ENCODE measurements around the gene PAAF1. TPM values are rescaled to one million over a fixed set of nuclear protein-coding genes. Genes with fewer than 3 reads are reported as not detected.
"Not testable (repeated sequence)": the region's sequence is repeated elsewhere in the genome, so short reads cannot be mapped to it uniquely, and the experiment has no call there.

PAAF1 gene
- total RNA-seq, 4 donors from 2014 or later: 0.37 to 10.5 (median 6.4) TPM

DNA sequence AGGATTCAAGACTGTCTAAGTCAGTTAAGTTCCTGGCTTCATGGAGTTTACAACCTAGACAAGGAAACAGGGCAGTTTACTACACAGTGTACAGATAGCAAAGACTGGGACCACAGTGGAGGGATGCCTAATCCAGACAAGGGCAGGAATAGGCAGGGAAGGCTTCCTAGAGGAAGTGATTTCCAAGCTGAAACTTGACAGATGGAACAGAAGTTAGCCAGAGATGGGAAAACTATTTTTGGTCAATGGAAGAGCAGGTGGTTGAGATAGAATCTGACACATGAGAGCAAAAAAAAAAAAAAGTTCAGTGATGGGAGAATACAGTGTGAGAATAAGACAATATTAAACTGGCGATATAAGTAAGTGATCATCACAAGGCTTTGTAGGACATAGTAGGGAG lies 1.4 kb upstream of the PAAF1 start:
- WGBS, 2 donors (ENCODE audit: low coverage in 1 of 2): 82 to 100% methylated on average over 1 of the region's 1 CpG
- peaks cover 0 to 15% (median 4%) of the 10 kb centered on the region in 4 donors for H3K36me3 ChIP-seq
- intact Hi-C loops (cut with DNase I; ENCODE audit: low total_unique reads): no loop called here
- H3K27me3 ChIP-seq: no peaks in the 10 kb centered on the region
- no peak for DNase-seq
- in situ Hi-C loops (cut with MboI; ENCODE audit: low pct_ligation_motif_present in 1 of 4, low pct_unique_long_range_greater_than_20kb in 1 of 4, low sequenced_read_pairs in 3 of 4): no loop called here
- H3K4me1 ChIP-seq: peaks cover 13 to 31% (median 18%) of the 10 kb centered on the region in 4 donors
- H3K27ac ChIP-seq: peak overlapping the region; percentile 84 to 94 (median 88)
- TF ChIP-seq POLR2AphosphoS5 (IDR thresholded peaks at IDR 0.05) (no peak), POLR2A (IDR thresholded peaks at IDR 0.05) (no peak), EP300 (IDR thresholded peaks at IDR 0.05; ENCODE audit: low read depth) (no peak)
- TF ChIP-seq, protein P1, sequence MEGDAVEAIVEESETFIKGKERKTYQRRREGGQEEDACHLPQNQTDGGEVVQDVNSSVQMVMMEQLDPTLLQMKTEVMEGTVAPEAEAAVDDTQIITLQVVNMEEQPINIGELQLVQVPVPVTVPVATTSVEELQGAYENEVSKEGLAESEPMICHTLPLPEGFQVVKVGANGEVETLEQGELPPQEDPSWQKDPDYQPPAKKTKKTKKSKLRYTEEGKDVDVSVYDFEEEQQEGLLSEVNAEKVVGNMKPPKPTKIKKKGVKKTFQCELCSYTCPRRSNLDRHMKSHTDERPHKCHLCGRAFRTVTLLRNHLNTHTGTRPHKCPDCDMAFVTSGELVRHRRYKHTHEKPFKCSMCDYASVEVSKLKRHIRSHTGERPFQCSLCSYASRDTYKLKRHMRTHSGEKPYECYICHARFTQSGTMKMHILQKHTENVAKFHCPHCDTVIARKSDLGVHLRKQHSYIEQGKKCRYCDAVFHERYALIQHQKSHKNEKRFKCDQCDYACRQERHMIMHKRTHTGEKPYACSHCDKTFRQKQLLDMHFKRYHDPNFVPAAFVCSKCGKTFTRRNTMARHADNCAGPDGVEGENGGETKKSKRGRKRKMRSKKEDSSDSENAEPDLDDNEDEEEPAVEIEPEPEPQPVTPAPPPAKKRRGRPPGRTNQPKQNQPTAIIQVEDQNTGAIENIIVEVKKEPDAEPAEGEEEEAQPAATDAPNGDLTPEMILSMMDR (IDR thresholded peaks at IDR 0.05): no peak
- peak overlapping the region in 2 of 4 donors; percentile 67 to 86 for H3K4me3 ChIP-seq
- no peaks in the 10 kb centered on the region for H3K9me3 ChIP-seq

DNA sequence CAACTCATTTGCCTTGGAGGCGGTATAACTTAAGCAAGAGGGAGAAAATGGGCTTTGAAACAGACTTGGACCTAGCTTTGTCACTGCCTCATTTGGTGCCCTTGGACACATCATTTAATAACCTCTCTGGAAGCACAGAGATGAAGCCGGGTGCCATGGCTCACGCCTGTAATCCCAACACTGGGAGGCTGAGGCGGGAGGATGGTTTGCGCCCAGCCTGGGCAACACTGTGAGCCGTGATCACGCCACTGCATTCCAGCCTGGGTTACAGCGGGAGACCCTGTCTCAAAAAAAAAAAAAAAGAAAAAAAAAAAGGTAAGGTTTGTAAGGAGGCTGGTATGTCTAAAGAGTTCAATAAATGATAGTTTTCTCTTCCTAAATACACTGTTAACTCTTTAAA lies 959 bp upstream of the PAAF1 start:
- WGBS, 2 donors (ENCODE audit: low coverage in 1 of 2): 25 to 64% methylated on average over 2 to 8 of the region's 8 CpGs
- peak overlapping the region; percentile 67 to 86 (median 78) for H3K4me3 ChIP-seq
- no peaks in the 10 kb centered on the region for H3K9me3 ChIP-seq
- no peak for DNase-seq
- TF ChIP-seq POLR2A (IDR thresholded peaks at IDR 0.05): no peak
- peaks cover 13 to 28% (median 18%) of the 10 kb centered on the region in 4 donors for H3K4me1 ChIP-seq
- in situ Hi-C loops (cut with MboI; ENCODE audit: low pct_ligation_motif_present in 1 of 4, low pct_unique_long_range_greater_than_20kb in 1 of 4, low sequenced_read_pairs in 3 of 4): no loop called here
- intact Hi-C loops (cut with DNase I; ENCODE audit: low total_unique reads): no loop called here
- H3K36me3 ChIP-seq: peaks cover 0 to 15% (median 4%) of the 10 kb centered on the region in 4 donors
- peak overlapping the region; percentile 84 to 94 (median 88) for H3K27ac ChIP-seq
- H3K27me3 ChIP-seq: no peaks in the 10 kb centered on the region

DNA sequence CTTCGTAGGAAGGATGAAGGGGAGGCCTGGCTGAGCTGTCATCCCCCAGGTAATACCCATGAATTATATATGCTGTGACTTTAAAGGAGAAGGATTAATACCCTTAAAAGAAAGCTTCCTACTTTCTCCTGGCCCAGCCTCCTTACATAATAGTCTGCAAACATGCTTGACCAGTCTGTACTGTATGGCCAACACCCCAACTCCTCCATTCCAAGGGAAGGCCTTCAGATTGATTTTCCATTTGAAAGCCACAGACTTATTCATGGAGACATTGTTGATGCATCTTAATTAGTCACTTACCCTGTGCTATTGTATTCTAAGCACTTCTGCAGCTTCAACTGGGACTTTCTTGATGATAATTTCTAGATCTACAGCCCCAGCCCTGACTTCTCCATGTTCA lies 2.0 kb downstream of the PAAF1 start:
- Histone ChIP-seq H3K36me3 (no peaks in the 10 kb centered on the region), H3K27ac (no peak overlapping the region), H3K9me3 (no peaks in the 10 kb centered on the region), H3K4me1 (peaks cover 13 to 28% (median 18%) of the 10 kb centered on the region in 4 donors), H3K27me3 (no peaks in the 10 kb centered on the region), H3K4me3 (no peak overlapping the region)
- no peak for DNase-seq
- TF ChIP-seq EP300 (IDR thresholded peaks at IDR 0.05; ENCODE audit: low read depth) (no peak), POLR2A (IDR thresholded peaks at IDR 0.05) (no peak), POLR2AphosphoS5 (IDR thresholded peaks at IDR 0.05) (no peak)
- TF ChIP-seq, protein P1 (IDR thresholded peaks at IDR 0.05): no peak
- WGBS, 2 donors (ENCODE audit: low coverage in 1 of 2): 95% methylated on average over 1 of the region's 1 CpG; no CpG with 5 or more reads in 1 of the 2 donors
- intact Hi-C loops (cut with DNase I; ENCODE audit: low total_unique reads): no loop called here
- in situ Hi-C loops (cut with MboI; ENCODE audit: low pct_ligation_motif_present in 1 of 4, low pct_unique_long_range_greater_than_20kb in 1 of 4, low sequenced_read_pairs in 3 of 4): no loop called here

DNA sequence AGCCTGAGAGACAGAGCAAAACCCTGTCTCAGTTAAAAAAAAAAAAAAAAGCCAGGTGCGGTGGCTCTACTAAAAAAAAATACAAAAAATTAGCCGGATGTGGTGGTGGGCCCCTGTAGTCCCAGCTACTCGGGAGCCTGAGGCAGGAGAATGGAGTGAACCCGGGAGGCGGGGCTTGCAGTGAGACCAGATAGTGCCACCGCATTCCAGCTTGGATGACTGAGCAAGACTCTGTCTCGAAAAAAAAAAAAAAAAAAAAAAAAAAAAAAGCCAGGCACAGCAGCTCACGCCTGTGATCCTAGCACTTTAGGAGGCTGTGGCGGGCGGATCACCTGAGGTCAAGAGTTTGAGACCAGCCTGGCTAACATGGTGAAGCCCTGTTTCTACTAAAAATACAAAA lies 3.6 kb downstream of the PAAF1 start:
- WGBS, 2 donors (ENCODE audit: low coverage in 1 of 2): 86 to 92% methylated on average over 5 to 10 of the region's 10 CpGs
- in situ Hi-C loops (cut with MboI; ENCODE audit: low pct_ligation_motif_present in 1 of 4, low pct_unique_long_range_greater_than_20kb in 1 of 4, low sequenced_read_pairs in 3 of 4); H3K36me3 ChIP-seq; H3K9me3 ChIP-seq; H3K27ac ChIP-seq; intact Hi-C loops (cut with DNase I; ENCODE audit: low total_unique reads); H3K27me3 ChIP-seq; H3K4me3 ChIP-seq; DNase-seq: not testable (repeated sequence)
- peaks cover 9 to 19% (median 13%) of the 10 kb centered on the region in 4 donors for H3K4me1 ChIP-seq

DNA sequence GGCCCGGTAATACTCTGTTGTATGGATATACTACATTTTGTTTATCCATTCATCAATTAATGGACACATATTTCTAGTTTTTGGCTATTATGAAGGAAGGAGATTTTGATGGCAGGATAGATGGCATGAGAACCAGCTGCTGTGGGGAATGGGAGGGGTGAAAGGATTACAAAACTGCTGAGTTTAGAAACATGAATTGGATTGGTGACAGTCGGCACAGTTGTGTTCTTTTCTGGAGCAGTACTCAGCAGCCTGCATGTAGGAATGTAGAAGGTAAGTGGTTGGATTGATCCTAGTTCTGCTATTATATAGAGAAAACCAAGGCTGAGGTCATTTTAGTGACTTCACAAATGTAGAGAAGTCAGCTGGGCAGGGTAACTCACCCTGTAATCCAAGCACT lies 7.1 kb downstream of the PAAF1 start:
- TF ChIP-seq, protein P1 (IDR thresholded peaks at IDR 0.05): no peak
- no peak for TF ChIP-seq POLR2AphosphoS5 (IDR thresholded peaks at IDR 0.05)
- TF ChIP-seq EP300 (IDR thresholded peaks at IDR 0.05; ENCODE audit: low read depth): no peak
- no peak for TF ChIP-seq POLR2A (IDR thresholded peaks at IDR 0.05)
- Histone ChIP-seq H3K36me3 (no peaks in the 10 kb centered on the region), H3K27me3 (no peaks in the 10 kb centered on the region), H3K4me1 (no peaks in the 10 kb centered on the region), H3K4me3 (no peak overlapping the region), H3K27ac (no peak overlapping the region), H3K9me3 (no peaks in the 10 kb centered on the region)
- 94 to 100% methylated on average over 1 to 2 of the region's 2 CpGs for WGBS, 2 donors (ENCODE audit: low coverage in 1 of 2)
- no peak for DNase-seq
- intact Hi-C loops (cut with DNase I; ENCODE audit: low total_unique reads): no loop called here
- in situ Hi-C loops (cut with MboI; ENCODE audit: low pct_ligation_motif_present in 1 of 4, low pct_unique_long_range_greater_than_20kb in 1 of 4, low sequenced_read_pairs in 3 of 4): no loop called here

Data from transverse colon (tissue), 4 donors.